Measurements from ENCODE around the gene NET1. TPM values are rescaled to one million over a fixed set of nuclear protein-coding genes. Genes with fewer than 3 reads are reported as not detected.

Gene NET1
- polyA plus RNA-seq, 2 donors = 41.5 to 52.0 TPM

- no peaks in the 10 kb centered on the region for H3K9me3 ChIP-seq (ENCODE audit: control insufficient read depth in 2 of 2, insufficient read depth in 1 of 2, low read depth in 1 of 2, low read length in 1 of 2)
- no peak overlapping the region for H3K27ac ChIP-seq (ENCODE audit: low read depth in 2 of 2, low read length in 1 of 2)
- H3K27me3 ChIP-seq (ENCODE audit: control insufficient read depth in 1 of 2, insufficient read depth in 2 of 2, low read length in 2 of 2) = no peaks in the 10 kb centered on the region
- WGBS, 2 donors = 88 to 91% methylated on average over 14 of the region's 14 CpGs
- no peak overlapping the region for H3K4me3 ChIP-seq (ENCODE audit: low read depth in 1 of 2, low read length in 2 of 2)
- no peaks in the 10 kb centered on the region for H3K4me1 ChIP-seq (ENCODE audit: control insufficient read depth in 2 of 2, insufficient read depth in 2 of 2, low read length in 1 of 2)
- H3K36me3 ChIP-seq (ENCODE audit: control insufficient read depth in 2 of 2, insufficient read depth in 2 of 2, low read length in 1 of 2) = peaks cover 5 to 13% of the 10 kb centered on the region in 2 donors
Observed at GRCh38 chr10:5460468-5461202, 48.3 kb downstream of the NET1 start.

GRCh38 chr10:5461203-5461588, 48.8 kb downstream of the NET1 start:
- Histone ChIP-seq H3K9me3 (ENCODE audit: control insufficient read depth in 2 of 2, insufficient read depth in 1 of 2, low read depth in 1 of 2, low read length in 1 of 2) (no peaks in the 10 kb centered on the region), H3K27ac (ENCODE audit: low read depth in 2 of 2, low read length in 1 of 2) (no peak overlapping the region), H3K4me3 (ENCODE audit: low read depth in 1 of 2, low read length in 2 of 2) (no peak overlapping the region), H3K4me1 (ENCODE audit: control insufficient read depth in 2 of 2, insufficient read depth in 2 of 2, low read length in 1 of 2) (no peaks in the 10 kb centered on the region), H3K36me3 (ENCODE audit: control insufficient read depth in 2 of 2, insufficient read depth in 2 of 2, low read length in 1 of 2) (peaks cover 3 to 11% of the 10 kb centered on the region in 2 donors), H3K27me3 (ENCODE audit: control insufficient read depth in 1 of 2, insufficient read depth in 2 of 2, low read length in 2 of 2) (no peaks in the 10 kb centered on the region)
- 83 to 86% methylated on average over 4 of the region's 4 CpGs for WGBS, 2 donors

GRCh38 chr10:5461914-5462840, 49.8 kb downstream of the NET1 start:
- H3K9me3 ChIP-seq (ENCODE audit: control insufficient read depth in 2 of 2, insufficient read depth in 1 of 2, low read depth in 1 of 2, low read length in 1 of 2) = no peaks in the 10 kb centered on the region
- no peaks in the 10 kb centered on the region for H3K27me3 ChIP-seq (ENCODE audit: control insufficient read depth in 1 of 2, insufficient read depth in 2 of 2, low read length in 2 of 2)
- H3K4me3 ChIP-seq (ENCODE audit: low read depth in 1 of 2, low read length in 2 of 2) = no peak overlapping the region
- peaks cover 0 to 5% of the 10 kb centered on the region in 2 donors for H3K4me1 ChIP-seq (ENCODE audit: control insufficient read depth in 2 of 2, insufficient read depth in 2 of 2, low read length in 1 of 2)
- WGBS, 2 donors = 62 to 63% methylated on average over 17 of the region's 17 CpGs
- peaks cover 0 to 6% of the 10 kb centered on the region in 2 donors for H3K36me3 ChIP-seq (ENCODE audit: control insufficient read depth in 2 of 2, insufficient read depth in 2 of 2, low read length in 1 of 2)
- H3K27ac ChIP-seq (ENCODE audit: low read depth in 2 of 2, low read length in 1 of 2) = no peak overlapping the region

GRCh38 chr10:5462841-5463293, 50.5 kb downstream of the NET1 start:
- Histone ChIP-seq H3K4me3 (ENCODE audit: low read depth in 1 of 2, low read length in 2 of 2) (no peak overlapping the region), H3K27me3 (ENCODE audit: control insufficient read depth in 1 of 2, insufficient read depth in 2 of 2, low read length in 2 of 2) (no peaks in the 10 kb centered on the region), H3K4me1 (ENCODE audit: control insufficient read depth in 2 of 2, insufficient read depth in 2 of 2, low read length in 1 of 2) (peaks cover 0 to 9% of the 10 kb centered on the region in 2 donors), H3K36me3 (ENCODE audit: control insufficient read depth in 2 of 2, insufficient read depth in 2 of 2, low read length in 1 of 2) (peaks cover 0 to 6% of the 10 kb centered on the region in 2 donors), H3K9me3 (ENCODE audit: control insufficient read depth in 2 of 2, insufficient read depth in 1 of 2, low read depth in 1 of 2, low read length in 1 of 2) (no peaks in the 10 kb centered on the region), H3K27ac (ENCODE audit: low read depth in 2 of 2, low read length in 1 of 2) (no peak overlapping the region)
- WGBS, 2 donors = 93 to 97% methylated on average over 6 to 7 of the region's 7 CpGs

- no peak overlapping the region for H3K27ac ChIP-seq (ENCODE audit: low read depth in 2 of 2, low read length in 1 of 2)
- H3K4me1 ChIP-seq (ENCODE audit: control insufficient read depth in 2 of 2, insufficient read depth in 2 of 2, low read length in 1 of 2) = peaks cover 0 to 16% of the 10 kb centered on the region in 2 donors
- H3K4me3 ChIP-seq (ENCODE audit: low read depth in 1 of 2, low read length in 2 of 2) = no peak overlapping the region
- H3K27me3 ChIP-seq (ENCODE audit: control insufficient read depth in 1 of 2, insufficient read depth in 2 of 2, low read length in 2 of 2) = no peaks in the 10 kb centered on the region
- 41 to 57% methylated on average over 5 of the region's 5 CpGs for WGBS, 2 donors
- H3K9me3 ChIP-seq (ENCODE audit: control insufficient read depth in 2 of 2, insufficient read depth in 1 of 2, low read depth in 1 of 2, low read length in 1 of 2) = no peaks in the 10 kb centered on the region
- peaks cover 0 to 3% of the 10 kb centered on the region in 2 donors for H3K36me3 ChIP-seq (ENCODE audit: control insufficient read depth in 2 of 2, insufficient read depth in 2 of 2, low read length in 1 of 2)
Observed at GRCh38 chr10:5464546-5464945, 52.2 kb downstream of the NET1 start.

- WGBS, 2 donors = 50 to 55% methylated on average over 12 of the region's 12 CpGs
Observed at GRCh38 chr10:5465976-5466450, 53.7 kb downstream of the NET1 start.

GRCh38 chr10:5466451-5467206, 54.3 kb downstream of the NET1 start:
- no peaks in the 10 kb centered on the region for H3K27me3 ChIP-seq (ENCODE audit: control insufficient read depth in 1 of 2, insufficient read depth in 2 of 2, low read length in 2 of 2)
- H3K4me1 ChIP-seq (ENCODE audit: control insufficient read depth in 2 of 2, insufficient read depth in 2 of 2, low read length in 1 of 2) = peaks cover 0 to 16% of the 10 kb centered on the region in 2 donors
- no peak overlapping the region for H3K4me3 ChIP-seq (ENCODE audit: low read depth in 1 of 2, low read length in 2 of 2)
- no peaks in the 10 kb centered on the region for H3K36me3 ChIP-seq (ENCODE audit: control insufficient read depth in 2 of 2, insufficient read depth in 2 of 2, low read length in 1 of 2)
- no peaks in the 10 kb centered on the region for H3K9me3 ChIP-seq (ENCODE audit: control insufficient read depth in 2 of 2, insufficient read depth in 1 of 2, low read depth in 1 of 2, low read length in 1 of 2)
- peak overlapping the region; percentile 78 to 82 for H3K27ac ChIP-seq (ENCODE audit: low read depth in 2 of 2, low read length in 1 of 2)
- WGBS, 2 donors = 30 to 46% methylated on average over 18 of the region's 18 CpGs

More at GRCh38 chr10:5465976-5466450, 53.7 kb downstream of the NET1 start:
- Histone ChIP-seq H3K9me3 (ENCODE audit: control insufficient read depth in 2 of 2, insufficient read depth in 1 of 2, low read depth in 1 of 2, low read length in 1 of 2) (no peaks in the 10 kb centered on the region), H3K27me3 (ENCODE audit: control insufficient read depth in 1 of 2, insufficient read depth in 2 of 2, low read length in 2 of 2) (no peaks in the 10 kb centered on the region), H3K27ac (ENCODE audit: low read depth in 2 of 2, low read length in 1 of 2) (peak overlapping the region; percentile 78 to 82), H3K4me1 (ENCODE audit: control insufficient read depth in 2 of 2, insufficient read depth in 2 of 2, low read length in 1 of 2) (peaks cover 0 to 16% of the 10 kb centered on the region in 2 donors), H3K36me3 (ENCODE audit: control insufficient read depth in 2 of 2, insufficient read depth in 2 of 2, low read length in 1 of 2) (no peaks in the 10 kb centered on the region), H3K4me3 (ENCODE audit: low read depth in 1 of 2, low read length in 2 of 2) (no peak overlapping the region)

GRCh38 chr10:5467207-5467535, 54.8 kb downstream of the NET1 start:
- no peaks in the 10 kb centered on the region for H3K27me3 ChIP-seq (ENCODE audit: control insufficient read depth in 1 of 2, insufficient read depth in 2 of 2, low read length in 2 of 2)
- H3K4me1 ChIP-seq (ENCODE audit: control insufficient read depth in 2 of 2, insufficient read depth in 2 of 2, low read length in 1 of 2) = peaks cover 0 to 16% of the 10 kb centered on the region in 2 donors
- H3K27ac ChIP-seq (ENCODE audit: low read depth in 2 of 2, low read length in 1 of 2) = peak overlapping the region; percentile 70 to 78
- no peaks in the 10 kb centered on the region for H3K9me3 ChIP-seq (ENCODE audit: control insufficient read depth in 2 of 2, insufficient read depth in 1 of 2, low read depth in 1 of 2, low read length in 1 of 2)
- 42 to 46% methylated on average over 8 of the region's 8 CpGs for WGBS, 2 donors
- no peak overlapping the region for H3K4me3 ChIP-seq (ENCODE audit: low read depth in 1 of 2, low read length in 2 of 2)
- no peaks in the 10 kb centered on the region for H3K36me3 ChIP-seq (ENCODE audit: control insufficient read depth in 2 of 2, insufficient read depth in 2 of 2, low read length in 1 of 2)

GRCh38 chr10:5467634-5468255, 55.4 kb downstream of the NET1 start:
- Histone ChIP-seq H3K27ac (ENCODE audit: low read depth in 2 of 2, low read length in 1 of 2) (peak overlapping the region; percentile 47 to 78), H3K9me3 (ENCODE audit: control insufficient read depth in 2 of 2, insufficient read depth in 1 of 2, low read depth in 1 of 2, low read length in 1 of 2) (no peaks in the 10 kb centered on the region), H3K36me3 (ENCODE audit: control insufficient read depth in 2 of 2, insufficient read depth in 2 of 2, low read length in 1 of 2) (no peaks in the 10 kb centered on the region), H3K4me1 (ENCODE audit: control insufficient read depth in 2 of 2, insufficient read depth in 2 of 2, low read length in 1 of 2) (peaks cover 0 to 16% of the 10 kb centered on the region in 2 donors), H3K4me3 (ENCODE audit: low read depth in 1 of 2, low read length in 2 of 2) (no peak overlapping the region), H3K27me3 (ENCODE audit: control insufficient read depth in 1 of 2, insufficient read depth in 2 of 2, low read length in 2 of 2) (no peaks in the 10 kb centered on the region)
- 71 to 79% methylated on average over 6 of the region's 6 CpGs for WGBS, 2 donors
